DMS 273 (cell line): ENCODE measurements around the gene GRID1.

Experiments used
- DNase-seq: peaks from one replicate; lab custom pipeline; 2025; ENCODE audit not compliant: unreplicated experiment; lab: John Stamatoyannopoulos, UW

GRID1 gene

DNA sequence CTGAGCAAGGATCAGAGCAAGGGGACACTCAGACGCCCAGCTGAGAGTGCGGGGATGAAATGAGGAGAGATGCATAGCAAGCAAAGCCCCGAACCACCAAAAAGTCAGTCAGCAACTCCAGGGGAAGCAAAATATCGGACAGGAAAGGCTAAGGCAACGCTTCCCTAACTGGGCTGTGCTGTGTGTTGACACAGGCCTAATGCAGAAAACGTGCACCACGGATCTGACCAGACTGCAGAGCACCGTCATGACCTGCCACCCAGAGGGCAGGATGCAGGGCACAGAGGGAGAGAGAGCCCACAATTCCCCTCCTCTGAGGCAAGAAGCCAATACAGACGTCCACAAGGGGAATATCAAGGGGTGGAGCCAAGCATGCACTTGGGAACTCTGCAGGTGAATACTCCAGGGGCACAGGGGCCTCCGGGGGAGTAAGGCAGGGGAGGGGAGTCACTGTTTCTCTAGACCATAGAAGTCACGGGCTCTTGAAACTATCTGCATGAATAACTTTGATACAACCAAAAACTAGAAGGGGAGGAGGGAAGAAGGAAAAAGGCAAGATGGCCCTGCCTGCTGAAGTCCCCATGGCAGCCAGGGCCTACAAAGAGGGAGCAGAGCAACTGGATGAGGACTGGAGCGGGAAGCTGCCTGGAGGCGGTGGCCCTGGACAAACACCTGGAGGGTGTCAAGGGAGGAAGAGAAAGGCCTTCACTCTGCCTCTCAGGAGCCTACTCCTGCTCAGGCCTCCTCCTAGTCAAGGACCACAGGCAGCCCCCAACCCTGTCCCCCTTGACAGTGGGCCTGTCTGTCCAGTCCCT is 26.2 kb downstream of the GRID1 start:
- DNase-seq = no peak

DNA sequence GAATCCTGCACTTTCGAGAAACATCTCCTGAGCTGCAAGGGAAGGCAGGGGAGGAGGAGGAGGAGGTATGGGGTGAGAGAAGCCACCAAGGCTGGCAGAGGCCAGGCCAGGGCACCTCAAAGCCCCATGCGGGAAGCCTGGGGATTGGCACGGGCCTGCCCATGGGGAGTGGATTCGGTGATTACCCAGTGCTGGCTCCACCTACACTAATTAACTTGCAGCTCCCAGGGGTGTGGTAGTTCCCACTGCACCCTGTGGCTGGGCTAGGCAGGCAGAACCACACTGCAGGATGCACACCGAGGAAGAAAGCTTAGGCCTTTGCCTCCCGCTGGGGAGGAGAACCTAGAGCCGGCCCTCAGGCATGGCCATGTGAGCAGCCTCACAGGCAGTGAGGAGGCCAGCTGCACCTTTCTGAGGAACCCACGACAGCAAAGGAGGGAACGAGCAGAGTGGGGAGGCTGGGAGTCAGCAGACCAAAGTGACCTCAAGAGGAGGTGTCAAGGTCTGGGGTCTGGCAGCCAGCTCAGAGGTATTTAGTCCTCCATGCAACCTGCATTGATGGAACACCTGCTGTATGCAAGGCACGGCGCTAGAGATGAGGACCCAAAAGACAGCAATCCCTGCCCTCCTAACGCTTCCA is 27.2 kb downstream of the GRID1 start:
- DNase-seq = no peak

DNA sequence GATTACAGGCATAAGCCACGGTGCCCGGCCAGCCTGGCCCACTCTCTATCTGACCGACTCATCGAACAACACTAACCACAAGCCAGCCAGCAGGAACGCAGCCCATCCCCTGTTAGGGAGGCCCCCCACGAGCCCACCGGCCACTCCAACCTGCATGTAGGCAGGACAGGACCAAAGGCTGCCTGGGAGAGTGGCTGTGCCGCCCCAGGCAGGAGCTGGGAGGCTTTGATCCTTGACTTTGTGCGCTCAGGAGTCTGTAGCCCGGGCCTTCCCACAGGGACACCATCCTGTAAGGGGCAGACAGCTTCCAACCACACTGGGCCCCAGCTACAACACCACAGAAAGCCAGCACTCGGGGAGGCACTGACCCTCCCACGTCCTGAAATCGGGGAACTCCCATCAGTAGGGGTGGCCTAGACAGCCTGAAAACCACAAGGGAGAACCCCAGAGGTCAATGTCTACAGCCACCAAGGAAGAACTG is 29.4 kb downstream of the GRID1 start:
- DNase-seq = no peak

DNA sequence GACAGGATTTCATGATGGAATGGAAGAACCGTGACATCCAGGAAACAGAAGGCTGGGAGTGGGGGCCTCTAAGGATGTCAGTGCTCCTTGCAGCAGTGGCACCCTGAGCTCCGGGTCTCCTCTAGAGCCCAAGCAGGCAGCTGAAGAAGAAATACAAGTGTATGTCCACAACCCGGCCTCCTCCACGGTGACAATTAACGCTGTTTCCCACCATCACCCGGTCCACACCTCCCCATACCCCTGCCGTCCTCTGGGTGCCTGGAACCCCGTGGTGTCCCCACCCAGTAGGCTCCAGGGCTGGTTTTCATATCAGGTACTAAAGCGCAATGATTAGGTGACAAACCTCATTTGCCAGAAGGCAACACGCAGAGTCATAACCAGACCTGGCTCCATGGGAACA is 30.3 kb downstream of the GRID1 start:
- DNase-seq = no peak

DNA sequence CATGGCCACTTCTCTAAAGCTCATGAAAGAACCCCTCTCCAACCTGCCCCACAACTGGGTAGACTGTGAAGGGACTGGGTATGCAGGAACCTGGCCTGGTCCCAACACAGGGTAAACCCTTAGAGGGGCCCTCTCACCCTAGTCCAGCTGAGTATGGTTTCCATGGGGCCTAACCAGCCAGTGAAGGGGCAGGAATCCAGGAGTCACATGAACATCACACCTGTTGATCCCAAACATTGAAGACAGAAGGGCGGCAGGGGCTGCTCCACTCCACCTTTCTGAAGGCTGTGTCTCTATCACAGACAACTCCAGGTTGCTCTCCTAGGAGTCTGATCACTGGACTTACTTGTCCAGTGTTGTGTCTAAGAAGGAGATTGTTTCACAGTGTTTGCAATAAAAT is 30.8 kb downstream of the GRID1 start:
- no peak for DNase-seq

DNA sequence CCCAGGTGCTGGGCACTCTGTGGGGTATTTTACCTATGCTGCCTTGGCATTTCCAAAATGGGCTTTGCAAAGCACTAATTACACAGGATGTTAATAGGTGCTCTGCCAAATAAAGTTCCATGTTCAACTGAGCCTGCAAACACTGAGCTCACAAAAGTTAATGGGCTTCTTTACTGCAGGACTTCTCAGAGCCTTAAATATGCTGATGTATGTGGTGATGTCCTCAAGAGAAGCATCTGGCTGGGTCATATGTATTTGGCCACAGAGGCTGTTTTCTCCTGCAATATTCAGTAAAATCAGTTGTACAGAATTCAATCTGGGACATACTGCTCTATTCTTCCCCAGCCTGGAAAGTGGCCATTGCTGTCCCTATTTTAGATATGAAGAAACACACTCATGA is 31.3 kb downstream of the GRID1 start:
- no peak for DNase-seq

DNA sequence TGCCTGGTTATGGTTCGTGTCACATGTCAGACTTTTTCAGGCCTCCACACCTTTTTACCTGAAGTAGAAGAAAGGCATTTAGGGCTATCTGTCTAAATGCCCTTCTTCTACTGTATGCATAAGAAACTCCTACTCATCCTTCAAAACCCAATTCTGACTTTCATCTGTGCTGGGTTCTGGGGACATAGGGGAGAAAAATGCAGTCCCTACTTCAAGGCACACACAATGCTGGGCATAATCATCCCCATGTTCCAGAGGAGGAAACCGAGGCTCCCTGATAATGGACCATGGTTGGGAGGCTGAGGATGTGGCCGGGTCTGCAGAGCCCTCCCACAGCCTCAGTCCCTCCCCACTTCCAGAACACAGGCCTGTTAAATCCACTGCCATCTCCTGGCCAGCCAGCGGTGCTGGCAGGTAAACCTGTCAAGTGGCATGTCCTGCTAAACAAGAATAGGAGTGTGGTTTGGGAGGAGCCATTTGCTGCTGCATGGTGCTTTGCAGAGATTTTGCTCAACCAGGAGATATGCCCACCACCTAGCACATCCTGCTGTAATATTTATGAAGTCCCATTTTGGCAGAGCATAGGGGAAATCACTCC is 32.0 kb downstream of the GRID1 start:
- DNase-seq = peak; percentile 8

DNA sequence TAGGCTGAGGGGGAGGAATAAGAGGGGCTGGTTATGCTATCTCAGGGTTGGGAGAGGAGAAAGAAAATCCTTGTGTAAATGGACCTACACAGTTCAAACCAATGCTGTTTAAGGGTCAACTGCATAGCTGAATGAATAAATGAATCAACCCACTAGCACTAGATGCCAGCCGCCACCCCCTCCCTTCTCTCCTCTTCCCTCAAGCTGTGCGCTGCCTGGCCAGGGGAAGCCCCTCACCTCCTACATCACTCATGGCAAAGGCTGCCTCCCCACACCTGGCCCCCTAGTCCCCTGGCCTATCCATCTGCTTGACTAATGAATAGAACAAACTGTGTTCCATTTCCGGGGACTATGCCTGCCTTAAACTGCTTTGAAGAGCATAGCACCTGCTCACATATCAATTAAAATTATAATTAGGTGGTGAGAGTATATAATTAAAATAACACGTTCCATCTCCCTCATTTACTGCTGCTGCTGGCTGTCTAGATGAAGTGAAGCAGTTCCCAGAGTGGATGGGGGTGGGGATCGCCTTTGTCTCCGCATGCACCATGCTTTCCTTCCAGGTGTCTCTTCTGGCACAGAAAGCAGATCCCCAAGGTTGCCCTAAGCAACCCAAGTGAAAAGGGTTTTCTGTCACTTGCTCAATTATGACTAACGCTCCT is 32.6 kb downstream of the GRID1 start:
- no peak for DNase-seq

DNA sequence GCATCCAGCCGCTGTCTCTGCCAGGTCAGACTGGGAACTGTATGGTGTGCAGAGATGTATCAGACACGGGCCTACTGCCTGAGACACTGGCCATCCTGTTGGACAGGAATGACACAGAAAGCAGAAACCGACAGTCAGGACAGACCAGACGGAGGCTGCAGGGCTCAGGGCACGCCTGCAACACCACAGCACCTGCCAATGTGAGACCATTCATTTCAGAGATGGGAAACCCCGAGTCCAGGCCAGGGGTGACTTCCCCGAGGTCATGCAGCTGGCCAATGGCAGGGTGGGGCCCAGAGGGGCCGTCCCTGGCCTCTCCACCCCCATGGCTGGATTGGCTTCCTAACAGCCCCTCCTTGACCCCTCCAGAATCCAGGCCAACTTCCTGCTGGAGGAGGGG is 34.7 kb downstream of the GRID1 start:
- no peak for DNase-seq

DNA sequence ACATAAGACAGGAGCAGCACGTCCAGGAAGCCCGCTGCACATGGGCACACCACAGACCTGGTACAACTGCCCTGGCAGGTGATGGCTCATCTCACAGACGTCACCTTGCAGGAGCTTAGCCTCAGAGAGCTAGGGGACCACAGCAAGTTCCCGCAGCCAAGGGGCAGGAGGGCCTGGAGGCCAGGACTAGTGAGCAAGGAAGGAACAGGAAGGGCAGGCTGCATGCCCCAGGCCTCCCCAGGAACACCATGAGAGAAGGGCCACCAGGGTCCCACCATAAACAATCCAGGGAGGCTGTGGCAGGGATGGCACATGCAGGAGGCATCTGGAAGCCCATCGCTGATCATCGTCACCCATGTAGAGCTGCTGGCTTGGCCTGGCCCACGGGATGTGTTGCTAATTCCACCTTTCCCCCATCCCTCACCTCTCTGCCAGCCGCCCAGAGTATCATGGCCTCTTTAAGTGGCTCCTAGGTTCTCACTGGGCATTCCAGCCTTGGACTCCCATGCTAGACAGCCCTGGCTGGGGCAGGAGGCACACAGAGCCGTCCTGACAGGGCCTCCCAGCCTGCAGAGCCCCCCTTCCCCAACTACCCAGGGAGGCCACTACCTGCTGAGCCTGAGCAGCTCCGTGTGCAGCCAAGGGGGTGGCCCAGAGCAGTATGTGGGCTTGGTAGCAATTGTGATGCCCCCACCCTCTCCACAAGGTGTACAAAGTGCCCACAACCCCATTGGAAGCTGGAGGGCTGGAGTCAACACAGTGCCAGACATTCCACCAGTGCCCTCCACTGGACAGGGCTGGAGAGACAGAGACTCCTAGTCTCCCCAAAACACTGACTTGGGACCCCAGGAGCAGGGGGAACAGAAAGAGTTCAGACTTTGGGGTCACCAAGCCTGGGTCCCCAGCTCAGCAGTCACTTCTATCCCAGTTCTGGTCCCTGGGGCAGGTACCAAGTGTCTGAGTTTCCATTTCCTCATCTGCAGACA is 35.5 kb downstream of the GRID1 start:
- DNase-seq = peak; percentile 4

DNA sequence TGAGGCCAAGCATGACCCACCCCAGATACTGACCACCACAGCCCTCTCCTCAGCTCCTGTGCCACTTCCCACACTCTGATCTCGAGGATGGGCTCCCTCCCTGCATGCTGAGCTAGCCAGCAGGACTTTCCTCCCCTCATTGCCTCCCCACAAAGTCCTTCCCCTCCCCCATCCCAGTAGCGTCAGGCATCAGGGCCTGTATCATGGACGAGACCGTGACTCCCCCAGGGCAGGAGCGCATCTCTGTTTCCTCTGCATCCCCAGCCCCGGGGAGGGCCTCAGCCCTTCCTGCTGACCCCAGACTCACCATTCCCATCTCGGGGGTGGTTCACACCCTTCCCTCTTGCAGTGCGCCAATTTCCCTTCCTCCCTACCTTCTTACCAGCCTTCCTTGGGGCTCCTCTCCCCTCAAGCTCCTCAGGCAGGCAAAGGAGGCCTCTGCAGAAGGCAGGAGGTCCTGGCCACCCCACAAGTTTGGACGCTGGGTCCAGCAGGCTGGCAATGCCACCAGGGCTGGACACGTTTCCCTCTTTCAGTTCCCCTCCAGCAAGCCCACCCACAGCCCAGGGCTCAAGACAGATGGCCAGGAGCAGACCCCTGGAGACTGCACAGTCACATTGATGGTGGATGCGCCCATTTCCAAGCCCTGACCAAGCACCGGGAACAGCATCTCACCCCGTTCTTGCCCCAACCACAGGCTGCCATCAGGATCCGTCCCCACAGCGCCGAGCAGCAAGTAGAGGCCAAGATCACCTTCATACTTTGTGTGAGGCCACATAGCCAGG is 36.5 kb downstream of the GRID1 start:
- DNase-seq = no peak

DNA sequence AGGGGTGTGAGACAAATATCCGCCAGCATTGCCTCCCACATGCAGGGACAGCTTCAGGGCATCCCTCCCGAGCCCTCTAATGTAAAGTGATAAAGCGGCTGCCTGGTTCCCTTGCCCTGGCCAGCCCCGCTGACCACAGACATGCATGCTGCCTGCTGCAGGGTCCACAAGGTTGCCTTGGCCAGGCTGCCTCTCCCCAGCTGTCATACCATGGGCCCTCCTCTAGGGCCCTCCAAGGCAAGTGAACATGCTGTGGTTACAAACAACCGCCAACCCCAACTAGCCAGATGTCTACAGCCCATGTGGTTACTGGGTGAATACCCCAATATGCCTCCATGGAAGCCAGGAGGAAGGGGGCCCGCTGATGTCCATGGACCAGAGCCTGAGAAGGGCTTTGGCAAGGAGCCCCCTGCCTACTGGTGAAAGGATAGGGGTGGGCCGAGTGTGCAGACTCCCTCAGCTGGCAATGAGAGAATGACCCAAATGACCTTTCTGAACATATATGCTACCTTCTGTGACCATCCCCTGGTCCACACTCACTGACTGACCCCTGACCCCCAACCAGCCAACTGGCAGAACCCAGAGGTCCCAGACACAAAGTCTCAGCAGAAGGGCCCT is 37.4 kb downstream of the GRID1 start:
- no peak for DNase-seq

DNA sequence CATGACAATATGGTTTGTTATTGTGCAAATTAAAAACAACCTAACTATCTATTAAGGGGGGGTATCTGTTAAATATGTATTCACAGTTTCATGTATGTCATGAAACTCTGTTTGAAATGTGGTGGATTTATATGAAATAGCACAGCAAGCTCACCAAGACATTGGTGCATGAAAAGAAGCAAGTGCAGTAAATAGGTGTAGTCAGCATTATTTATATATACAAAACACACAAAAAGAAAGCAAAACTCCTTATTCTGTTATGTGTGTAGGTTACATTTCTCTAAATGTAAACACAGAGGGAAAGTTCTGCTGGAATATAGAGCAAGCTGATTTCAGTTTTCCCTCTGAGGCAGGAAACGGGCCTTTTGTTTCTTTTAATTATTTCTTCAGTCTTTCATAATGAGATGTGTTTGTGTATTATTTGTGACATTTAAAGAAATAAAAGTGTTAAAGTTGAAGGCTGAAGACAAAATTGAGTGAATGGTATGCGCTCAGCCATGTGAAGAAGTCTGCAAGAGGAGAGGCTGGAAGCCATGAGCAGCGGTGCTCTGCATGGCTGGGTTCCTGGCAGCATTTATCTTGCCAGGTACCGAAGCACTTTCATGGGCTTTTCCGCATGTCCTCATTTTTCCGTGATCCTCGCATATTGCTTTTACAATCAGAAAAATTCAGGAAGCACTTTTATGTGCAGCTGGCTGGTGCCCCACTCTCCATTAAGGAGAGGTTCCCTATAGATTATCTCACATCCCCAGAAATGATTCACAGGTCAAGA is 38.5 kb downstream of the GRID1 start:
- no peak for DNase-seq

DNA sequence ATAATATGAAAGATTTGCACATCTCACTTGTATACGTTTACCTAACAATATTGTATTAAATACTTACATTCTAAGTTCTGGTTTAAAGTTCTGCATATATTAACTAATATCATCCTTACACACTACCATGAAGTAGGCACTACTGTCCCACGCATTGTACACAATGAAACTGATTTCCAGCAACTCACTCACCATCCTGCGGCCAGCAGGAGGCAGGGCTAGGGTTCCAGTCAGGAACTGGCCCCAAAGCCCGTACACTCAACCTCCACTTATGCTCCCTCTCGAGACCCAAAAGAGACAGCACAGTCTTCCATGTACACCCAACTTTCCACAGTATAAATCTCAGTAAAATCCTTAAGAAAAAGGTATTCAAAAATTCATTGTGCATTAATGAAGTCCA is 41.4 kb downstream of the GRID1 start:
- DNase-seq = no peak

DNA sequence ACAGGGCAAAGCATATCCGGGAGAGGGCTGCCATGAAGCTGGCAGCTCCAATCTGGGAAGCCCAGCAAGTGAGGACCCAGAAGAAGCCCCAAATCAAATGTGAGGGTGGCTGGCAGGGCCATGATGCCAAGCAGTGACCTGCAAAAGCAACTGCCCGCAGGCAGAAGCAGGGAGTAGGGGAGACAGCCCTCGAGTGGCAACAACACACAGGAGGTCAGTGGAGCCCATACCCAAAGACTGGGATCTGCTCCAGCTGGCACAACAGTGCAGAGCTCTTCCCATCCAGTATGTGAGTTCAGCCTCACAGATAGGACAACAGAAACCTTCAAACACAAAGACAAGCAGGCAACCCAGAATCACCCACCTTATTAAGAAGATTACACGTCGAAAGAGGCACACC is 45.0 kb downstream of the GRID1 start:
- DNase-seq = peak; percentile 14

DNA sequence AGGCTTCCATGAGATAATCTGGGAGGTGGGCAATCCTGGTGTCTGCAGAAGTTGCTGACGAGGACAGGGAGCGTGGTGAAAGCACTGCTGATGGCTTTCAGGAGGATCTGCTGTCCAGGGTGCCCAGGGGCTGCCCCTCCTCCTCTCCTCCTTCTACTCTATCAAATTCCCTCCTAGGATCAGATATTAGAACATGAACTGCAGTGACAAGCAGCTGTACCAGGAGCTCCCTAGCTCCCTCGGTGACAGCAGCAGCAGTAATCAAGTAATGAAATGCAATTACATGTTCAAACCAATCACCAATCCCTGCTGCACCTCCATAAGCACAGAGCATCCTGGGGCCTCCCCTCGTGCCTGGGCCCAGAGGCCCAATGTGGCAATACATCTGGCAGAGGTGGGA is 46.9 kb downstream of the GRID1 start:
- no peak for DNase-seq

DNA sequence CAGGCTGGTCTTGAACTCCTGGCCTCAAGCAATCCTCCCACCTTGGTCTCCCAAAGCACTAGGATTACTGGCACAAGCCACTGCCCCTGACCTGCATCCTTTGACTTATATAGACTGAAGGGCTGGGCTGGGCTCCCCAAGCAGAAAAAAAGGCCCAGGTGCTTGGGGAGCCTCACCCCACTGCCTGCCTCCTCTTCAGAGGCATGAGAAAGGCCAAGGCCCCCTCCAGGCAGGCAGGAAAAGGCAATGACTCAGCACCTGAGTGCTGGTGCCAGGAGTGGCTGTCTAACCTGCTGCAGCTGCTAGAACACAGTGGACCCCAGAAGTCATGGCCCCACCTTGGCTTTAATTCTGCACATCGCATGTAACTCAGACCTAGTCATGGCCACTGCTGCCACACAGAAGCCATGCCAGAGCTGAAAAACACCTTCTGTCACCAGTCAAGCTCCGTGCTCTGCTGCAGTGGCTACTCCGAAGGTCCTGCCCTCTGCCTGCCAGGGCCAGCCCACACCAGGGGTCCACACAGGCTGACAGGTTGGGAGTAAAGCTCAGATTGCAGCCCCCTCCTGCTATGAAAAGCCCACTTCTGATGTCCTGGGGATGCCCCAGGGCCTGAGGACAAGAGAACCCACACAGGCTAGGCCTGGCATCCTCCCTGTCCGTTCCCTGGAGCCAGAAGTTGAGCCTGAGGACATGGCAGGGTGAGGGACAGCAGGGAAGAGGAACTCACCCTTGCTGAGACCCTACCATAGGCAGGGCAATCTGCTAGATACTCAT is 48.5 kb downstream of the GRID1 start:
- DNase-seq = no peak

DNA sequence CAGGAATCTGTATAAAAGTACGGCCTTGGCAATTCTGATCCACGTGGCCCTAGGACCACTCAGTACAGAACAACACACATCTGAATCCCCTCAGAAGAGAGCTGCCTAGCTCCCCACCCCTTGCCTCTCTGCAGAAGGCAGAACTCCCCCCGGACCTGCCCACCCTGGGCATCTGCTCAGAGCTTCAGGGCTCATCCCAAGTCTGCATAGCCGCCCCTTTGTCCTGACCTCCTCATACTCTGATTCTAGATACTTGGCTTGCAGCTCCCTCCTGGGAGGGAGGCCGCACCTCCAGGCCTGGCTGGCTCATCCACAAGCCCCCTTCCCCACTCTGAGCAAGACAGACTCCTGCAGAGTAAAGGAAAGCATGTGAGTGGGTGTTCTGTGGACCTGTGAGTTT is 49.6 kb downstream of the GRID1 start:
- no peak for DNase-seq
